Ishikawa (cell line): ENCODE results near the gene MAPK11.

Experiments used
- CEBPB ChIP-seq: IDR thresholded peaks from 2 replicates; pipeline ENCODE4 v1.6.1; 2012
- CREB1 ChIP-seq: IDR thresholded peaks from 2 replicates; pipeline ENCODE4 v1.6.1; 2012; ENCODE audit warnings: low read depth
- EGR1 ChIP-seq: IDR thresholded peaks from 2 replicates; pipeline ENCODE4 v1.6.1; 2012
- EP300 ChIP-seq: IDR thresholded peaks from 2 replicates; pipeline ENCODE4 v1.6.1; 2012; ENCODE audit warnings: borderline replicate concordance
- FOXM1 ChIP-seq: IDR thresholded peaks from 2 replicates; pipeline ENCODE4 v1.6.1; 2012; ENCODE audit warnings: low read depth, borderline replicate concordance
- NFIC ChIP-seq: IDR thresholded peaks from 2 replicates; pipeline ENCODE4 v1.6.1; 2012
- RAD21 ChIP-seq: IDR thresholded peaks from 2 replicates; pipeline ENCODE4 v1.6.1; 2012; ENCODE audit warnings: low read depth
- TAF1 ChIP-seq: IDR thresholded peaks from 2 replicates; pipeline ENCODE4 v1.6.1; 2012; ENCODE audit warnings: low read depth, mild to moderate bottlenecking
- TCF12 ChIP-seq: IDR thresholded peaks from 2 replicates; pipeline ENCODE4 v1.6.1; 2012; ENCODE audit warnings: low read depth
- TEAD4 ChIP-seq: IDR thresholded peaks from 2 replicates; pipeline ENCODE4 v1.6.1; 2012
- USF1 ChIP-seq: IDR thresholded peaks from 2 replicates; pipeline ENCODE4 v1.6.1; 2012
- YY1 ChIP-seq: IDR thresholded peaks from 2 replicates; pipeline ENCODE4 v1.6.1; 2012; ENCODE audit warnings: low read depth
- ZBTB7A ChIP-seq: IDR thresholded peaks from 2 replicates; pipeline ENCODE4 v1.6.1; 2012; ENCODE audit warnings: low read depth
- TF ChIP-seq, protein P1 (sequence below): IDR thresholded peaks from 2 replicates; pipeline ENCODE4 v1.6.1; 2012
- TF ChIP-seq, protein P2 (sequence below): IDR thresholded peaks from 2 replicates; pipeline ENCODE4 v1.6.1; 2012; ENCODE audit warnings: low read depth, mild to moderate bottlenecking

The MAPK11 gene

DNA sequence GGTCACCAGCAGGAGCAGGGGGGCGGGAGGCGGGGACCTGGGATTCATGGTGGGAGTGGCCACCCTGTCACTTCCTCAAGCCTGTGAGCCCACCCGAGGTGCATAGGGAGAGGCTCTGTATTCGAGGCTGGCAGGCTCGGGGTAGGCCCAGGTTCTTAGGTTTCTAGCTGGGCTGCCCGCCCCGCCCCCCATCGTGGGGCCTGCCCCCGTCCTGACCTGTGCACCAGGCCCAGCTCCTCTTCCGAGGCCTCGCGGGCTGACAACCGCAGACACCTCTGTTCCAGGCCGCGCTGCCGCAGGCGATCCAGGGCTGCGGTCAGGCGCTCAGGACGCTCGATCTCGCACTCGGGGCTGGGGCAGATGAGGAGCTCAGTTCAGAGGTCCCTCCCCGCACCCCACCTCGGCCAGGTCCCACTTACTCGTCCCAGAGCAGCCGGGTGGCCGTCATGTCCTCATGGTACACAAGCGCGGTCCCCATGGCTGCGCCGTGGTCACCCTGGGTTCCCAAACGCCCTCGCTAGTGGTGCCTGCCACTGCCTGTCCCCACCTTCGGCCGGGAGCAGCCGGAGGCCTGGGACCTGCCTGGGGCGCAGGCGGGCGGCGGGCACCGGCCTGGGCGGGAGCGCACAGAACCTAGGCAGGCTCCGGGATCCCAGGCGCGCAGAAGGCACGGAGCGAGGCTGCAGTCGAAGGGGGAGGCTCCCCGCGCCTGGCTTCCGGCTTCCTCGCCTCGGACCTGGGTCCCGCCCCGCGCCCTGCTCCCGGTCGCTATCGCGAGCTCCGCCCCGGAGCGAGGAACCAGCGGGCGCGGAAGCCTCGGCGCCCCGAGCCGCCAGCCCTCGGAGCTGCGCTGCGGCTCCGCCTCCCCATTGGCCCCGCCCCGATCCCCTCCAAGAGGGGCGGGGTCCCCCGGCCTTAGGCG lies 19.4 kb downstream of the MAPK11 start, which contains the start of gene HDAC10:
Gene HDAC10 (minus strand): TSS at position 711 of the 922 bp plus-strand sequence. CDS start 233 bp downstream, at position 478.
- TF ChIP-seq, protein P1, sequence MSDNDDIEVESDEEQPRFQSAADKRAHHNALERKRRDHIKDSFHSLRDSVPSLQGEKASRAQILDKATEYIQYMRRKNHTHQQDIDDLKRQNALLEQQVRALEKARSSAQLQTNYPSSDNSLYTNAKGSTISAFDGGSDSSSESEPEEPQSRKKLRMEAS, result peak; percentile 39
- TF ChIP-seq ZBTB7A (no peak), NFIC (no peak), TCF12 (no peak), RAD21 (no peak), CEBPB (no peak), FOXM1 (no peak), EP300 (no peak), TEAD4 (peak; percentile 30; the same call in 1 of the 2 replicates)
- TF ChIP-seq, protein P2, sequence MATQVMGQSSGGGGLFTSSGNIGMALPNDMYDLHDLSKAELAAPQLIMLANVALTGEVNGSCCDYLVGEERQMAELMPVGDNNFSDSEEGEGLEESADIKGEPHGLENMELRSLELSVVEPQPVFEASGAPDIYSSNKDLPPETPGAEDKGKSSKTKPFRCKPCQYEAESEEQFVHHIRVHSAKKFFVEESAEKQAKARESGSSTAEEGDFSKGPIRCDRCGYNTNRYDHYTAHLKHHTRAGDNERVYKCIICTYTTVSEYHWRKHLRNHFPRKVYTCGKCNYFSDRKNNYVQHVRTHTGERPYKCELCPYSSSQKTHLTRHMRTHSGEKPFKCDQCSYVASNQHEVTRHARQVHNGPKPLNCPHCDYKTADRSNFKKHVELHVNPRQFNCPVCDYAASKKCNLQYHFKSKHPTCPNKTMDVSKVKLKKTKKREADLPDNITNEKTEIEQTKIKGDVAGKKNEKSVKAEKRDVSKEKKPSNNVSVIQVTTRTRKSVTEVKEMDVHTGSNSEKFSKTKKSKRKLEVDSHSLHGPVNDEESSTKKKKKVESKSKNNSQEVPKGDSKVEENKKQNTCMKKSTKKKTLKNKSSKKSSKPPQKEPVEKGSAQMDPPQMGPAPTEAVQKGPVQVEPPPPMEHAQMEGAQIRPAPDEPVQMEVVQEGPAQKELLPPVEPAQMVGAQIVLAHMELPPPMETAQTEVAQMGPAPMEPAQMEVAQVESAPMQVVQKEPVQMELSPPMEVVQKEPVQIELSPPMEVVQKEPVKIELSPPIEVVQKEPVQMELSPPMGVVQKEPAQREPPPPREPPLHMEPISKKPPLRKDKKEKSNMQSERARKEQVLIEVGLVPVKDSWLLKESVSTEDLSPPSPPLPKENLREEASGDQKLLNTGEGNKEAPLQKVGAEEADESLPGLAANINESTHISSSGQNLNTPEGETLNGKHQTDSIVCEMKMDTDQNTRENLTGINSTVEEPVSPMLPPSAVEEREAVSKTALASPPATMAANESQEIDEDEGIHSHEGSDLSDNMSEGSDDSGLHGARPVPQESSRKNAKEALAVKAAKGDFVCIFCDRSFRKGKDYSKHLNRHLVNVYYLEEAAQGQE, result no peak

GRCh38 chr22:50250249-50250554 lies 20.0 kb downstream of the MAPK11 start:
- TF ChIP-seq ZBTB7A (no peak), USF1 (no peak), FOXM1 (no peak), EGR1 (no peak)
- TF ChIP-seq, protein P1, result no peak

DNA sequence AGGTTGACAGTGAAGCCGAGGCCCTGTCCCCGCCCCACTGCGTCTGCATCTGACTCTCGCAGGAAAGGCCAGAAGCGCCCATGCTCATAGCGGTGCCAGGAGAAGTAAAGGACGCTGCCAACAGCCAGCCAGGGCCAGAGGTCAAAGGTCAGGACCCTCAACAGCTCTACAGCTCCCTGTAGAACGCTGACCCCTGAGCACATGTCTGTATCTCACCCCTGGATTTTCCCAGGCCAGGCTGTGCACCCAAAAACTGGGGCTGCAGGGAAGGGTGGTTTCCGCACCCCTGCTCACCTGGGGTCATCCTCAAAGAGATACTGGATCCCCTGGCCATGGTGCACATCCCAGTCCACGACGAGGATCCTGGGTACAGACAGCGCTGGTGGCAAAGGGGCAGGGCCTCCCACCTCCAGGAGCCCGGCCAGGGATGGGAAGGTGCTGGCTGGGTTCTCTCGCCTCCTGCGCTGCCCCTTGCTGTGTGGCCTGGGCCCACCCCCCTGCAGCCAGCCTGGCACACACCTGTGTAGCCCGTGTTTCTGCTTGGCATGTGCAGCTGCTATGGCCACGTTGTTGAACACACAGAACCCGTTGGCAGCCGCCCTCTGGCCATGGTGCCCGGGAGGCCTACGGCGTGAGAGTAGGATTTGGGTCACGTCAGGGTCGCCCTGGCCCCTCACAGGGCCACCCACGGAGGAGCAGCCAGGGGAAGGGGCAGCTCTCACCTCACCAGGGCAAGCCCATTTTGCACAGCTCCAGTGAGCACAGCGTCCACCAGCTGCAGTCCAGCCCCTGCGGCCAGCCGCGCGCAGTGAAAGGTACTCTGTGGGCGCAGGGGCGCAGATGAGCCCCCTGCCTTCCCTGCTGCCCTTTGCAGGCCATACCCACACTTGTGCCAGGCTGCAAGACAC lies 20.6 kb downstream of the MAPK11 start:
- TF ChIP-seq RAD21 (no peak), EP300 (no peak), ZBTB7A (no peak), FOXM1 (no peak), TAF1 (no peak), CREB1 (no peak), YY1 (no peak)
- TF ChIP-seq, protein P1, result no peak

GRCh38 chr22:50248196-50249081 lies 21.7 kb downstream of the MAPK11 start:
- TF ChIP-seq NFIC (no peak), CEBPB (no peak), EP300 (no peak), YY1 (no peak), TCF12 (no peak), TAF1 (no peak), ZBTB7A (no peak), FOXM1 (no peak), EGR1 (no peak), USF1 (no peak), RAD21 (no peak), CREB1 (no peak), TEAD4 (no peak)
- TF ChIP-seq, protein P2, result no peak
- TF ChIP-seq, protein P1, result no peak
